IMR-90 (cell line): Measurements from ENCODE around the gene PRR5L. TPM values are rescaled to one million over a fixed set of nuclear protein-coding genes. Genes with fewer than 3 reads are reported as not detected.
A peak's percentile ranks its signal among the peaks of the same experiment; 100 is the strongest.

Source experiments
- ATAC-seq: fragments of 200-7000 bp; cut with Tn5 transposase; 2 replicates; pipeline ENCODE4 v1.9.1; 2020; ENCODE audit warnings: low read depth, mild to moderate bottlenecking, moderate library complexity
- BruUV-seq: library from RNA; stranded (reverse); fragments of 400-500 nt; replicated peaks from 2 replicates; lab custom pipeline; 2021; lab: Mats Ljungman, UMichigan
- CTCF ChIA-PET: fragments of 300-600 bp; formaldehyde crosslinking; extraction: SDS; loops from one replicate; lab custom pipeline; 2021; ENCODE audit warnings: antibody characterized with exemption; lab: Yijun Ruan, JAX
- POLR2A ChIA-PET: fragments of 300-600 bp; sonication (Branson Sonifier 250); formaldehyde crosslinking; loops from one replicate; lab custom pipeline; 2022; ENCODE audit warnings: antibody characterized with exemption; ENCODE audit not compliant: unreplicated experiment; lab: Charles Lee
- DNase-seq: peaks from one replicate; pipeline ENCODE4 v3.0.0; 2013
- H2AFZ ChIP-seq: replicated peaks from 2 replicates; pipeline ENCODE3; 2013; ENCODE audit warnings: low read length, mild to moderate bottlenecking; ENCODE audit not compliant: poor library complexity
- H2AK5ac ChIP-seq: 2 replicates; pipeline ENCODE4 v1.6.1; 2013; ENCODE audit warnings: low read depth, low read length, inconsistent platforms
- H2AK9ac ChIP-seq: replicated peaks from 2 replicates; pipeline ENCODE3; 2013; ENCODE audit warnings: mild to moderate bottlenecking, low read depth, low read length, moderate library complexity; ENCODE audit not compliant: poor library complexity
- H2BK120ac ChIP-seq: 2 replicates; pipeline ENCODE4 v1.6.1; 2013; ENCODE audit warnings: low read depth, low read length, inconsistent platforms
- H2BK15ac ChIP-seq: 3 replicates; pipeline ENCODE4 v1.6.1; 2013; ENCODE audit warnings: low read depth, low read length, inconsistent platforms
- H2BK20ac ChIP-seq: 2 replicates; pipeline ENCODE4 v1.6.1; 2013; ENCODE audit warnings: low read depth, mild to moderate bottlenecking, inconsistent platforms, low read length, moderate library complexity
- H2BK5ac ChIP-seq: 2 replicates; pipeline ENCODE4 v1.6.1; 2013; ENCODE audit warnings: mild to moderate bottlenecking, low read depth, low read length, inconsistent platforms; ENCODE audit not compliant: poor library complexity, severe bottlenecking
- H3K14ac ChIP-seq: replicated peaks from 2 replicates; pipeline ENCODE4 v1.6.1; 2013; ENCODE audit warnings: low read depth, low read length, inconsistent platforms
- H3K18ac ChIP-seq: 2 replicates; pipeline ENCODE4 v1.6.1; 2013; ENCODE audit warnings: low read depth, low read length, control low read depth
- H3K23ac ChIP-seq: 2 replicates; pipeline ENCODE4 v1.6.1; 2013; ENCODE audit warnings: low read depth, low read length, inconsistent platforms
- H3K27ac ChIP-seq: 2 replicates; pipeline ENCODE4 v1.5.1; 2013; ENCODE audit warnings: mild to moderate bottlenecking, control low read depth, low read length; ENCODE audit not compliant: insufficient read depth
- H3K27me3 ChIP-seq: 2 replicates; pipeline ENCODE4 v1.6.1; 2013; ENCODE audit warnings: low read length; ENCODE audit not compliant: control insufficient read depth, insufficient read depth
- H3K36me3 ChIP-seq: 2 replicates; pipeline ENCODE4 v1.6.1; 2013; ENCODE audit warnings: low read length, mixed read lengths; ENCODE audit not compliant: control insufficient read depth, insufficient read depth
- H3K4ac ChIP-seq: 2 replicates; pipeline ENCODE4 v1.6.1; 2013; ENCODE audit warnings: low read depth, low read length, inconsistent platforms
- H3K4me1 ChIP-seq: 2 replicates; pipeline ENCODE4 v1.6.1; 2013; ENCODE audit warnings: low read length, mixed read lengths; ENCODE audit not compliant: control insufficient read depth, insufficient read depth
- H3K4me2 ChIP-seq: 2 replicates; pipeline ENCODE4 v1.6.1; 2013; ENCODE audit warnings: low read depth, mild to moderate bottlenecking, control low read depth, low read length, moderate library complexity
- H3K4me3 ChIP-seq: 2 replicates; pipeline ENCODE4 v1.5.1; 2013; ENCODE audit warnings: low read depth, mild to moderate bottlenecking, control low read depth, low read length, moderate library complexity; ENCODE audit not compliant: insufficient read depth
- H3K56ac ChIP-seq: 2 replicates; pipeline ENCODE4 v1.6.1; 2013; ENCODE audit warnings: low read length, inconsistent platforms; ENCODE audit not compliant: insufficient read depth; ENCODE audit errors: extremely low read depth
- H3K79me1 ChIP-seq, 2 experiments: 2 replicates each; pipeline ENCODE4 v1.6.1; 2013; ENCODE audit warnings: low read length in 2 of 2, inconsistent platforms in 1 of 2, low read depth in 1 of 2
- H3K9ac ChIP-seq: 2 replicates; pipeline ENCODE4 v1.6.1; 2013; ENCODE audit warnings: low read depth, low read length, control low read depth
- H3K9me1 ChIP-seq: 2 replicates; pipeline ENCODE4 v1.6.1; 2013; ENCODE audit warnings: low read length, inconsistent platforms; ENCODE audit not compliant: insufficient read depth
- H3K9me3 ChIP-seq: 2 replicates; pipeline ENCODE4 v1.6.1; 2013; ENCODE audit warnings: low read length; ENCODE audit not compliant: control insufficient read depth, insufficient read depth
- H4K20me1 ChIP-seq: 2 replicates; pipeline ENCODE4 v1.6.1; 2013; ENCODE audit warnings: low read length, inconsistent platforms; ENCODE audit not compliant: insufficient read depth
- H4K5ac ChIP-seq: 2 replicates; pipeline ENCODE4 v1.6.1; 2013; ENCODE audit warnings: mild to moderate bottlenecking, low read depth, low read length, control low read depth
- H4K8ac ChIP-seq, 2 experiments: 2 replicates each; pipeline ENCODE4 v1.6.1; 2013; ENCODE audit warnings: low read depth in 2 of 2, low read length in 2 of 2, control low read depth in 1 of 2, inconsistent platforms in 1 of 2
- H4K91ac ChIP-seq: 2 replicates; pipeline ENCODE4 v1.6.1; 2013; ENCODE audit warnings: low read depth, low read length, inconsistent platforms; ENCODE audit not compliant: insufficient read depth
- BHLHE40 ChIP-seq: fragments of 150-350 bp; IDR thresholded peaks from 2 replicates; pipeline ENCODE4 v1.6.1; 2016; ENCODE audit warnings: mild to moderate bottlenecking, low read depth, low read length
- CHD1 ChIP-seq: IDR thresholded peaks from 2 replicates; pipeline ENCODE4 v1.6.1; 2012; ENCODE audit warnings: low read depth, low read length, improper control_type of control experiment
- FOS ChIP-seq: fragments of 150-350 bp; IDR thresholded peaks from 2 replicates; pipeline ENCODE4 v1.6.1; 2016; ENCODE audit warnings: low read depth, low read length
- MAZ ChIP-seq: IDR thresholded peaks from 2 replicates; pipeline ENCODE4 v1.6.1; 2012; ENCODE audit warnings: low read depth, mild to moderate bottlenecking, low read length, improper control_type of control experiment, moderate library complexity, borderline replicate concordance
- NFE2L2 ChIP-seq: fragments of 150-350 bp; IDR thresholded peaks from 2 replicates; pipeline ENCODE4 v1.6.1; 2016; ENCODE audit warnings: low read depth, mild to moderate bottlenecking, low read length
- POLR2A ChIP-seq: IDR thresholded peaks from 2 replicates; pipeline ENCODE4 v1.6.1; 2012; ENCODE audit warnings: mild to moderate bottlenecking, low read depth, low read length
- RAD21 ChIP-seq: IDR thresholded peaks from 2 replicates; pipeline ENCODE4 v1.6.1; 2012; ENCODE audit warnings: low read length, improper control_type of control experiment
- RCOR1 ChIP-seq: IDR thresholded peaks from 2 replicates; pipeline ENCODE4 v1.6.1; 2012; ENCODE audit warnings: mild to moderate bottlenecking, low read length, improper control_type of control experiment; ENCODE audit not compliant: insufficient replicate concordance
- RFX5 ChIP-seq: IDR thresholded peaks from 2 replicates; pipeline ENCODE4 v1.8.0; 2012; ENCODE audit warnings: low read depth, mild to moderate bottlenecking, low read length, moderate library complexity
- WGBS, 2 experiments: methylation state at CpG; one replicate each; pipeline versions ENCODE4 v1.1.5 to v1.1.7; 2013; ENCODE audit warnings: missing lambda C conversion rate in 2 of 2; ENCODE audit not compliant: insufficient read length in 1 of 2; ENCODE audit errors: extremely low coverage in 2 of 2; 5-methylcytosine and 5-hydroxymethylcytosine counted together
- dilution Hi-C: fragments of 300-500 bp; cut with HindIII; formaldehyde crosslinking; loops from one replicate; pipeline ENCODE4 v1.14.3; 2018; ENCODE audit warnings: low sequenced_read_pairs; ENCODE audit not compliant: unreplicated experiment
- in situ Hi-C: fragments of 300-500 bp; cut with MboI; formaldehyde crosslinking; loops from 3 replicates; pipeline ENCODE4 v1.14.3; 2019; ENCODE audit warnings: low sequenced_read_pairs, inconsistent platforms, mixed read lengths
- intact Hi-C: fragments of 100-400 bp; cut with micrococcal nuclease; formaldehyde crosslinking; loops from 2 replicates; pipeline ENCODE4 v1.10.0; 2022
- polyA plus RNA-seq, 3 experiments: library from polyadenylated mRNA; depleted of rRNA; stranded (reverse); fragments of >200 nt; gene quantifications; 2 replicates each; pipeline ENCODE4 v1.2.3, GENCODE V29; 2012; ENCODE audit warnings: low replicate concordance in 1 of 3
- total RNA-seq: library from RNA; depleted of rRNA; stranded (reverse); fragments of >200 nt; gene quantifications from 2 replicates; pipeline ENCODE4 v1.2.3, GENCODE V29; 2012
- TF ChIP-seq, protein P1 (sequence below): fragments of 150-350 bp; IDR thresholded peaks from 2 replicates; pipeline ENCODE4 v1.6.1; 2016; ENCODE audit warnings: low read depth, mild to moderate bottlenecking, low read length, moderate library complexity, borderline replicate concordance
- TF ChIP-seq, protein P2 (sequence below): conservative IDR thresholded peaks from 2 replicates; pipeline ENCODE4 v1.5.1; 2012; ENCODE audit warnings: mild to moderate bottlenecking, low read depth, low read length, improper control_type of control experiment

Gene PRR5L
- total and polyA plus RNA-seq, 2 of the 4 experiments (the other 2 are of a cell fraction): 2.9 to 3.6 TPM

GRCh38 chr11:36431429-36432092, 135.5 kb downstream of the PRR5L start (continued):
- TF ChIP-seq, protein P1, sequence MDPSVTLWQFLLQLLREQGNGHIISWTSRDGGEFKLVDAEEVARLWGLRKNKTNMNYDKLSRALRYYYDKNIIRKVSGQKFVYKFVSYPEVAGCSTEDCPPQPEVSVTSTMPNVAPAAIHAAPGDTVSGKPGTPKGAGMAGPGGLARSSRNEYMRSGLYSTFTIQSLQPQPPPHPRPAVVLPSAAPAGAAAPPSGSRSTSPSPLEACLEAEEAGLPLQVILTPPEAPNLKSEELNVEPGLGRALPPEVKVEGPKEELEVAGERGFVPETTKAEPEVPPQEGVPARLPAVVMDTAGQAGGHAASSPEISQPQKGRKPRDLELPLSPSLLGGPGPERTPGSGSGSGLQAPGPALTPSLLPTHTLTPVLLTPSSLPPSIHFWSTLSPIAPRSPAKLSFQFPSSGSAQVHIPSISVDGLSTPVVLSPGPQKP: no peak
- no peak for TF ChIP-seq MAZ

DNA sequence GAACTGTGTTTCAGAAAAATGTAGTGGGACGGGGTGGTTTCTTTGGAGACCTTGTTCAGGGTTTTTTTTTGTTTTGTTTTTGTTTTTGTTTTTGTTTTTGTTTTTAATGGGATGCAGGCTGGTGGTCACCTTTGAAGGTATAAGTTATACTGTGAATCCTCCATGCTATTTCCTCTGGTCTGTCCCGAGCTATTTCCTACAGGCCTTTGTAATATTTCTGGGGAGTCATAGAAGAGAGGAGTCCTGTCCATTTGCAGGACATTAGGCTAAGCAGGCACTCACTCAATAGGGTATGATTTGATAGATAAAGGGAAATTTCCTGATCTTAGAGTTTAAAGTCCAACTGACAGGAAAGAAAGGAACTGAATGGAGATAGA, 136.0 kb downstream of the PRR5L start:
- dilution Hi-C loops: no loop called here
- peak overlapping the region; percentile 76; the same call in 1 of the 2 replicates for H4K91ac ChIP-seq
- peak overlapping the region; percentile 91 for H2BK120ac ChIP-seq
- H2BK20ac ChIP-seq: peak overlapping the region; percentile 66
- no peak overlapping the region for H3K27ac ChIP-seq
- peak overlapping the region; percentile 34; the same call in 1 of the 2 replicates for H3K14ac ChIP-seq
- H3K18ac ChIP-seq: peak overlapping the region; percentile 70; the same call in 1 of the 2 replicates
- H2BK5ac ChIP-seq: peak overlapping the region; percentile 66
- no peak overlapping the region for H2AK9ac ChIP-seq
- H3K4ac ChIP-seq: peak overlapping the region; percentile 73
- peaks cover 0 to 12% of the 10 kb centered on the region in 2 experiments; a peak in 2 of 4 replicates for H3K79me1 ChIP-seq
- BruUV-seq: no TSS peak
- H4K5ac ChIP-seq: peak overlapping the region; percentile 2; the same call in 1 of the 2 replicates
- no peaks in the 10 kb centered on the region for H4K20me1 ChIP-seq
- in situ Hi-C loops: no loop called here
- CTCF ChIA-PET: interaction anchor here (0.5 to 1.4 kb wide), 6 partner anchors 36 to 809 kb away, joined by 4 to 9 read pairs (median 5); no protein-coding TSS in a partner anchor
- no peak overlapping the region for H3K4me2 ChIP-seq
- peak overlapping the region; percentile 75; the same call in 1 of the 2 replicates for H3K23ac ChIP-seq
- ATAC-seq (peak; percentile 24), DNase-seq (no peak)
- peak overlapping the region; percentile 96; the same call in 1 of the 2 replicates for H2AK5ac ChIP-seq
- peak overlapping the region; percentile 96 for H2BK15ac ChIP-seq
- POLR2A ChIA-PET: interaction anchor here (0.5 kb wide), 1 partner anchor 347 kb away, joined by 7 read pairs; no protein-coding TSS in a partner anchor
- no peaks in the 10 kb centered on the region for H3K36me3 ChIP-seq
- H4K8ac ChIP-seq: peak overlapping the region in 1 of 2 experiments; percentile 27; a peak in 1 of 4 replicates
- H3K9me3 ChIP-seq: no peaks in the 10 kb centered on the region
- no peaks in the 10 kb centered on the region for H3K27me3 ChIP-seq
- WGBS, 2 experiments: 100% methylated on average over 1 of the region's 2 CpGs; no CpG with 5 or more reads in 1 of the 2 experiments
- no peak overlapping the region for H3K9ac ChIP-seq
- peak overlapping the region; percentile 11; the same call in 1 of the 2 replicates for H3K56ac ChIP-seq
- no peak overlapping the region for H3K4me3 ChIP-seq
- intact Hi-C loops: no loop called here
- no peak overlapping the region for H2AFZ ChIP-seq
- H3K9me1 ChIP-seq: peaks cover 20% of the 10 kb centered on the region
- H3K4me1 ChIP-seq: peaks cover 12% of the 10 kb centered on the region
- TF ChIP-seq, protein P2, sequence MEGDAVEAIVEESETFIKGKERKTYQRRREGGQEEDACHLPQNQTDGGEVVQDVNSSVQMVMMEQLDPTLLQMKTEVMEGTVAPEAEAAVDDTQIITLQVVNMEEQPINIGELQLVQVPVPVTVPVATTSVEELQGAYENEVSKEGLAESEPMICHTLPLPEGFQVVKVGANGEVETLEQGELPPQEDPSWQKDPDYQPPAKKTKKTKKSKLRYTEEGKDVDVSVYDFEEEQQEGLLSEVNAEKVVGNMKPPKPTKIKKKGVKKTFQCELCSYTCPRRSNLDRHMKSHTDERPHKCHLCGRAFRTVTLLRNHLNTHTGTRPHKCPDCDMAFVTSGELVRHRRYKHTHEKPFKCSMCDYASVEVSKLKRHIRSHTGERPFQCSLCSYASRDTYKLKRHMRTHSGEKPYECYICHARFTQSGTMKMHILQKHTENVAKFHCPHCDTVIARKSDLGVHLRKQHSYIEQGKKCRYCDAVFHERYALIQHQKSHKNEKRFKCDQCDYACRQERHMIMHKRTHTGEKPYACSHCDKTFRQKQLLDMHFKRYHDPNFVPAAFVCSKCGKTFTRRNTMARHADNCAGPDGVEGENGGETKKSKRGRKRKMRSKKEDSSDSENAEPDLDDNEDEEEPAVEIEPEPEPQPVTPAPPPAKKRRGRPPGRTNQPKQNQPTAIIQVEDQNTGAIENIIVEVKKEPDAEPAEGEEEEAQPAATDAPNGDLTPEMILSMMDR: no peak
- no peak for TF ChIP-seq POLR2A
- TF ChIP-seq, protein P1: no peak
- TF ChIP-seq NFE2L2: no peak
- TF ChIP-seq RAD21: no peak
- no peak for TF ChIP-seq RCOR1
- TF ChIP-seq BHLHE40: no peak
- no peak for TF ChIP-seq MAZ
- no peak for TF ChIP-seq RFX5
- no peak for TF ChIP-seq CHD1
- TF ChIP-seq FOS: no peak
